Measurements from ENCODE around the gene TMEM255B.
A peak's percentile ranks its signal among the peaks of the same experiment; 100 is the strongest.

Gene TMEM255B

GRCh38 chr13:113857531-113858195, 98.6 kb downstream of the TMEM255B start:
- TF ChIP-seq CTCF (IDR thresholded peaks at IDR 0.05; ENCODE audit: control insufficient read depth, insufficient read depth, low read depth, low read length, missing control alignments) = no peak
- H3K4me3 ChIP-seq (ENCODE audit: control insufficient read depth, low read depth, low read length) = no peak overlapping the region
- DNase-seq (ENCODE audit: low read depth) = no peak

GRCh38 chr13:113859311-113860050, 100.5 kb downstream of the TMEM255B start:
- no peak for TF ChIP-seq CTCF (IDR thresholded peaks at IDR 0.05; ENCODE audit: control insufficient read depth, insufficient read depth, low read depth, low read length, missing control alignments)

GRCh38 chr13:113860051-113860664, 101.1 kb downstream of the TMEM255B start:
- H3K4me3 ChIP-seq (ENCODE audit: control insufficient read depth, low read depth, low read length) = no peak overlapping the region
- TF ChIP-seq CTCF (IDR thresholded peaks at IDR 0.05; ENCODE audit: control insufficient read depth, insufficient read depth, low read depth, low read length, missing control alignments) = no peak
- DNase-seq (ENCODE audit: low read depth) = no peak

More at GRCh38 chr13:113859311-113860050, 100.5 kb downstream of the TMEM255B start:
- H3K4me3 ChIP-seq (ENCODE audit: control insufficient read depth, low read depth, low read length) = no peak overlapping the region
- no peak for DNase-seq (ENCODE audit: low read depth)

GRCh38 chr13:113860665-113861432, 101.8 kb downstream of the TMEM255B start:
- H3K4me3 ChIP-seq (ENCODE audit: control insufficient read depth, low read depth, low read length) = no peak overlapping the region
- no peak for TF ChIP-seq CTCF (IDR thresholded peaks at IDR 0.05; ENCODE audit: control insufficient read depth, insufficient read depth, low read depth, low read length, missing control alignments)
- no peak for DNase-seq (ENCODE audit: low read depth)

GRCh38 chr13:113861433-113862030, 102.5 kb downstream of the TMEM255B start:
- no peak for TF ChIP-seq CTCF (IDR thresholded peaks at IDR 0.05; ENCODE audit: control insufficient read depth, insufficient read depth, low read depth, low read length, missing control alignments)
- H3K4me3 ChIP-seq (ENCODE audit: control insufficient read depth, low read depth, low read length) = peak overlapping the region; percentile 60
- no peak for DNase-seq (ENCODE audit: low read depth)

All from AG09309 (cell line).